Measurements from ENCODE around the gene CACNA1F. TPM values are rescaled to one million over a fixed set of nuclear protein-coding genes. Genes with fewer than 3 reads are reported as not detected.

The CACNA1F gene
- total and polyA plus RNA-seq, 9 of the 15 experiments (the other 6 are each of a cell fraction or from before 2014, with no cell fraction given): under 0.01 to 0.41 (median 0.03) TPM; not detected in 3

DNA sequence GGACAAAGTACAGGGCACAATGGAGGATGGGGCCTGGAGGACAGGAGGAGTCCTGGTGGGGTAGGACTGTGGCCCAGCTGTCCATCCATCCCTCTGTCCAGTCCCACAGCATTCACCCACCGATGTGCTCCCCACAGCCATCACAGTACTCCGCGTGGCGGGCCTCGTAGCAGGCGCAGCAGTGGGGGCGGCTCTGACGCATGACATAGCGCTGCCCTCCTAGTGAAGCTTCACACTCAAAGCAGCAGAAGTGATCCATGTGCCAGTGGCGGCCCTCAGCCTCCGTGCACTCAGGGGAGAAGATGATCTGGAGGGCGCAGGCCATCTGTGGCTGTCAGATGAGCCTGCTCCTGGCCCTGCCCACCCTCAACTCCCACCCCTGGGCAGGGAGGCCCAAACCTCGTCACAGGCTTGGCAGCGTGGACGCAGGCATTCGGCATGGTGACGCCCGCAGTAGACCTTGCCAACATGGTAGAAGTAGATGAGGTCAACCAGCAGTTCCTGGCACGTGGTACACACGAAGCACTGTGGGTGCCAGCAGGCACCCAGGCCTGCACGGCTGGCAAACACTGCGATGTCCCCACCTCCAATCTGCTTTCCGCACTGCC is 55.2 kb downstream of the CACNA1F start (continued):
- TF ChIP-seq ZNF175 (CRISPR knock-in tag; IDR thresholded peaks at IDR 0.05; ENCODE audit: low read depth): no peak
- TF ChIP-seq BCL6 (CRISPR knock-in tag; IDR thresholded peaks at IDR 0.05): no peak
- TF ChIP-seq, protein P1, sequence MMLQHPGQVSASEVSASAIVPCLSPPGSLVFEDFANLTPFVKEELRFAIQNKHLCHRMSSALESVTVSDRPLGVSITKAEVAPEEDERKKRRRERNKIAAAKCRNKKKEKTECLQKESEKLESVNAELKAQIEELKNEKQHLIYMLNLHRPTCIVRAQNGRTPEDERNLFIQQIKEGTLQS (IDR thresholded peaks at IDR 0.05): 0 out of 2 replicates have a peak, but pooled peaks have one; percentile 8
- TF ChIP-seq, protein P1 (CRISPR knock-in tag; conservative IDR thresholded peaks at IDR 0.05): no peak
- no peak for TF ChIP-seq ARNT (IDR thresholded peaks at IDR 0.05)
- no peak for TF ChIP-seq SRSF9 (IDR thresholded peaks at IDR 0.05; ENCODE audit: borderline replicate concordance, low read depth, low read length)
- TF ChIP-seq SREBF1 (IDR thresholded peaks at IDR 0.05; ENCODE audit: borderline replicate concordance, low read depth, low read length): no peak
- TF ChIP-seq, protein P2, sequence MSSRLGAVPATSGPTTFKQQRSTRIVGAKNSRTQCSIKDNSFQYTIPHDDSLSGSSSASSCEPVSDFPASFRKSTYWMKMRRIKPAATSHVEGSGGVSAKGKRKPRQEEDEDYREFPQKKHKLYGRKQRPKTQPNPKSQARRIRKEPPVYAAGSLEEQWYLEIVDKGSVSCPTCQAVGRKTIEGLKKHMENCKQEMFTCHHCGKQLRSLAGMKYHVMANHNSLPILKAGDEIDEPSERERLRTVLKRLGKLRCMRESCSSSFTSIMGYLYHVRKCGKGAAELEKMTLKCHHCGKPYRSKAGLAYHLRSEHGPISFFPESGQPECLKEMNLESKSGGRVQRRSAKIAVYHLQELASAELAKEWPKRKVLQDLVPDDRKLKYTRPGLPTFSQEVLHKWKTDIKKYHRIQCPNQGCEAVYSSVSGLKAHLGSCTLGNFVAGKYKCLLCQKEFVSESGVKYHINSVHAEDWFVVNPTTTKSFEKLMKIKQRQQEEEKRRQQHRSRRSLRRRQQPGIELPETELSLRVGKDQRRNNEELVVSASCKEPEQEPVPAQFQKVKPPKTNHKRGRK (tag; IDR thresholded peaks at IDR 0.05): no peak
